HG02885 (cell line): ENCODE measurements around the gene PRSS27.

Experiments used
- ATAC-seq: cut with Tn5 transposase; IDR thresholded peaks from one replicate; pipeline ENCODE4 v1.9.1; 2021; ENCODE audit warnings: mild to moderate bottlenecking; ENCODE audit not compliant: unreplicated experiment, poor library complexity

Gene PRSS27

DNA sequence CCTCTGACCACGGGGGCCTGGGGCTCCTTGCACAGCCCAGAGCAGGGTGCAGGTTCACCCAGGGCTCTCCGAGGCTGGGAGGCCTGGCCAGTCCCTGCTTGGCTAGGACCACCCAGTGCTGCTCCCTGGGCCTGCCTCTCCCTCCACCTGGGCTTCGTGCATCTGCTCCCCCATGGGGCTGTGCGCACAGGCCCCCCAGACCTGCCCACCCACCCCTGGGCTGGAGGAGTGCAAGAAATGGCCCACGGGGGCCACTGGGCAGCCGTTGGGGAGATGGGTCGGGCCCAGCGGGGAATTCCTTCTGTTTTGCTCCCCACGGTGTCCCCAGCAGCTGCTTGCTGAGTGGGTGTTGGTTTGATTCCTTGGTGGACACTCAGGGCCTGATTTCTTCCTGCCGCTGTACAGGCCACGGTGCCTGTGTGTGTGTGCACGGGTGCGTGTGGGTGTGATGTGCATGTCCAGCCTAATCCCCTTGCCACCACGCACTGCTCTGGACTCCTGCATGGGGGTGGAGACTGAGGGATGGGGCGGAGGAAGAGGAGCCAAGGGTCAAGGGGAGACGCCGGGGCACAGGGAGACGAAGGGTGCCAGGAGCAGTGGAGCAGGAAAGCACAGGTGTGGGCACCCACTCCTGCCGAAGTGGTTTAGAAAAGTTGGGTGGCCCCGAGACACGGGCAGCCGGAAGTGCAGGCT is 8.5 kb downstream of the PRSS27 start:
- no peak for ATAC-seq

DNA sequence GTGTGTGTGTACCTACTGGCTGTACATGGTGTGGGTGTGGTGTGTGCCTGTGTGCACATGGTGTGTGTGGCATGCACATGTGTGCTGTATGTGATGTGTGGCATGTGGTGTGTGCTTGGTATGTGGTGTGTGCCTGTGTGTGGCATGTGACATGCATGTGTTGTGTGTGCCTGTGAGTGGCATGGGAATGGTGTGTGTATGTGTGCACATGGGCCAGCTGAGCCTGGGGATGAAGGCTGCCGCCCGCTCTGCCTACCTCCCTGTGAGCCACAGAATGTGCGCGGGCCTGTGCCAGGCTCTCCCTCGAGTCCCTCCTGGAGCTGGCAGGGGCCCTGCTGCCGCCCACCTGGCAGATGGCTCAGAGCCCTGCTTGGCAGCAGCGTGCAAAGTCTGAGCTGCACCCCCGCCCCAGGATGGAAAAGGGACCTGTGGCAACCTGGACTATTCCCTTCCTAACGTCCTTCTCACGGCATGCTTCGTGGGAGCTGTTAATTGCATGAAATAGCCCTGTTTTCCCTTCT is 9.3 kb downstream of the PRSS27 start:
- ATAC-seq = no peak

DNA sequence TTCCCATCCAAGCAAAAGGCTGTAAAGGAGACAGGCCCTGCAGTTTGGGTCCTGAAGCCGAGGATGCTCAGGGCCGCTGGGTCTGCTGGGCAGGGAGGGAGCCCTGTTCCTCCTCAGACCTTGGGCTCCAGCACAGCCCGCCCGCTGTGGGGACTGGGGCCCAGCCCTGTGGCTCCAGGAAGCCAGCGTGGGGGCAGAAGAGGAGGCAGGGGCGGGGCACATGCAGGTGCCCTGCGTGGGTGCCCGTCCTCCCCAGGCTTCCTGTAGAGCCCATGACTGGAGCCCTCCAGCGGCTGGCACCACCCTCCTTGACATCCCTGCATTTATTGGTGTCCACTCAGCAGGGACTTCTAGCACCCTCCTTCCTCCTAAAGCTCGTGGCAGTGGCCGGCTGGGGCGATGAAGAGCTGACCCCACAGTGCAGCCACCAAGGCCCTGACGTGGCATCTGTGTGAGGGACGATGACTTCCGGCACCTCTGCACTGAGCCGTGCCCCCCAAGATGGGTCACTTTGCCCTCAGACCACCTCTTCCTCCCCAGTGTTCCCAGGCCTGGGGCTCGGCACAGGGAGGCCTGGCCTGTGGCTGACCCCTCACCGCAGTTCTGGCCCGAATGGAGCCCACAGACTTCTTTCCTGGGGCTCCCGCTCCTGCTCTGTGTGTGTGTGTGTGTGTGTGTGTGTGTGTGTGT is 9.9 kb downstream of the PRSS27 start:
- no peak for ATAC-seq

DNA sequence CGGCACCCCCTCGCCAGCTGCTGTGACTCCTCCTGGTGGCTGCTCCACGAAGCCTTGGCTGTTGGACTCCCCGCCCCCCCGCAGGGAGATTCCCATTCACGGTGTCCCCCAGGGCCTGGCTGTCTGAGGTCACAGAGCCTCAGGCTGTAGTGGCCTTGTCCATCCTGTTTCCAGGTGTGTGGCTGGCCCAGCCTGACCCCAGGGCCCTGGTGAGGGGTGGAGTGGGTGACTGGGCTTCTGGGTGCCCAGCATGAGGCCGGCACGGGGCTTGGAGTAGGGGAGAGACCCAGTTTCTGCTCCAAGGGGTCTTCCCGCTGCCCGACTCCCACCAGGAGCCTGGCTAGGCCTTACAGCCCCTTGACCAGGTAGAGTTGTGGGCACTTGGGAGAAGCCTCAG is 10.4 kb downstream of the PRSS27 start:
- ATAC-seq = no peak

DNA sequence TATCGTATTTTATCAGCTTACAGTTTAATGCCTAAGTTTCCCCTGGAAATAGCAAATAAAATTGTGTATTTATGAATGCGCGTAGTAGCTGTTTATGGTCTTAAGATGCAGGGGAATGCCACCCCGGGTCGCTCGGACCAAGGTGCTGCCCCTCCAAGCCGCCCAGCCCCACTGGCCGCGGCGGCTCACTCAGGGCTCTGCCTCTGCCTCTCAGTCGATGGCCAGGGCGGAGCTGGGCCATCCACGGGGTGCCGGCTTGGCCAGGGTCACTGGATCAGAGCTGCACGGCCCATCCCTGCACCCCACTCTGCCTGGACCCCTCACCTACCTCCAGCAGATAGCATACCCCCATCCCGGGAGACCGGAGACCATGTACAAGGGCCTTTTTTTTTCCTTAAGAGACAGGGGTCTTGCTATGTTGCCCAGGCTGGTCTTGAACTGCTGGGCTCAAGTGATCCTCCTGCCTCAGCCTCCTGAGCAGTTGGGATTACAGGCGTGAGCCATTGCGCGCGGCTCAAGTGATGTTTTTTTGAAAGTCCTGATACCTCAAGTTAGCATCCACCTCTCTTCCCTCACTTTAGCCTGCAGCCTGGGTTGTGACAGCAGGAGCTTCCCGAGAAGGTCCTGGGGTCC is 11.0 kb downstream of the PRSS27 start:
- ATAC-seq = no peak

DNA sequence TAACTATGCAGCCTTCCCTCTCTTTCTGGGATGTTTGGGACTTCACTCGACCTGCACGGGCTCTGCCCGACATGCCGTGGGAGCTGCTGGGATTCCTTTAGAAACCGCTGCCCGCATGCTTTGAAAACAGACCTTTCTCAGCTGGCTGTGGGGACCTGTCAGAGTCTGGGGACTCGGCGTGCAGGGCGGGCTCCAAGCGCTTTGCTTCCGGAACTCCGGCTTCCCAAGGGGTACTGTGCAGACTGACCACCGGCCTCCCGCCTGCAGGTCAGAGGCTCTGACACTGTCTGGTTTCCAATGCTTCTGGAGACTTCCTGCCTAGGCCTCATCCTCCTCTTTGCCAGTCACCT is 11.8 kb downstream of the PRSS27 start:
- no peak for ATAC-seq

DNA sequence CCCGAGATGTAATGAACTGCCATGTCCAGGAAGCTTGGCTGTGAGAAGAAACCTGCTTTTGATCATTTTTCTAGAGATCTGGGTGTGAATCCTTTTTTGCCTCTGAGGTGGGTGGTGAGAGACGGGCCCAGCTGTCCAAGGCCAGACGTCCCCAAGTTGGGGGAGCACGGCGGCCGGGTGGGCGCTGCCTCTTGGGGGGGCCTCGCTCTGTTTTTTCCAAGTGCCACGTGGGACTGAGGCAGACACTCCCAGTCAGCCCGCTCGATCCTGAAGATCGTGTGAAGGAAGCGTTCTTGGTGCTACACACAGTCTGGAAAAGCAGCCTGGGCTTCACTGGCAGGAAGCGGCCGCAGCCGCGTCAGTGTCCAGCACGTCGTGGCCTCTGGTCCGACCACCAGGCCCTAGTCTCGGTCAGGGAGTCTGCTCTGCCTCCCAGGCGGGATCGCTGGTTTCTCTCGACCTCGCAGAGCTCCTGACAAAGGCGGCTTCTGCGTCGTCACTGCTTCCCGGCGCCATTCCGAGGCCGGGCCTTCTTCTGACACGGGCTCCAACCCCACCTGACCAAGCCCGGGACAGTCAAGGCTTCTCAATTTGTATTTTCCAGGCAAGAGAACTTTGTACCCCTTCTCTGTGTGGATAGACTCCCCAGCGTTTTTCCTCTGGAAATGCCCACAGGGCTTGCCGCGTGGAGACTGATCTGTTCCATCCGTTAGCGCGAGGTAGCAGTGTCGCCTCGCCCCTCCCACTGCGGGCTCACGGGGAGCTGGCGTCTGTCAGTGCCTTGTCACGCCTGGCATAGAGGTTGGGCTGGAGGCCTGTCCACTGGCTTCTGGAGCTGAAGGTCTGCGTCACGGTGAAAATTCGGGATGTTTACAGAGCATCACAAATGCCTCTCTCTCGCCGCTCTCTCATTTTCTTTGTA is 12.4 kb downstream of the PRSS27 start:
- ATAC-seq = no peak

DNA sequence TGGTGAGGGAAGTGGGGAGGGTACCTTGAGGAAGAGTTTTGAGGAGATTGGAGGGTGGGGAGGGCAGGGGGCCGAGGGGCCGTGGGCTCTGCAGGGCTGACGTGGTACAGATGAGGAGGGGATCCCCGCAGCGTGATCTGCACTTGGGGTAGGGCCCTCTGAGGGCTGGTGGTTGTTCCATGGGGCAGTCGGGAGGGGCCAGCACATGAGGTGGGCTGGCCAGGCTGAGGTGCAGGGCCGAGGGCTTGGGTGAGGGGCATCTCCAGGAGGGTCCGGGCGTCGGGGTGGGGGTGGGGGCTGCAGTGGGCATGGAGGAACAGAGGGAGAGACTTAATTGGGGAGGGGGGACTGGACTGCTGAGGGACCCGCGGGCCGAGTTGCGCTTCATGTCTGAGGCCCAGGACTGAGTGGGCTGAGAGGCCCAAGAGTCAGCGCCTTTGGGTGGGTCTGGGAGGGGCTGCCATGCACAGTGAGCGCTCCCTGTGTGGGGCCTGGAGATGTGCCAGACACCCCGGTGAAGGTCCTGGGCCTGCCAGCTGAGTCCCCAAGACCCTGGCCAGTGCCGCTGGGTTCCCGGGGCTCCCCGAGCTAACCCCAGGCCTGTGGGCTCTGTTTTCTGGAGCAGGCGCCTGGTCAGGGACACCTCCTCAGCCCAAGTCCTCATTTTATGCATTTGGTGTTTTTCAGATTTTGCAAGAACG is 13.3 kb downstream of the PRSS27 start:
- no peak for ATAC-seq

DNA sequence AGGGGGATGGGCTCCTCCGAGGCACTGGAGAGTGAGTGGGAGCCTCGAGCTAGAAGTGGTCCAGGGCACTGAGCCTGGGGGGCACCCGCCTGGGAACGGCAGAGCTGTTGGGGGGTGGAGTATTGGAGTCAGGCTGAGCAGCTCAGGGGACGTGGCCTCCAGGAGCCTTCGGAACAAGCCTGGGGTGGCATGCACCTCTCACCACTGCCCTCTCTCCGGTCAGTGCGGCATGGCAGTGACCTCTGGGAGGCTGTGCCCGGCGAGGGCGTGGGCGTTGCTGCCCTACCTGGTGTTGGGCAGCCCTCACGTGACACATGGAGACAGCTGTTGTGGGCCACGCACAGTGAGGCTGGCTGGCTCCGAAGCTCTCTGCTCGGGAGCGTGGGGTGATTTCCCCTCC is 13.9 kb downstream of the PRSS27 start:
- ATAC-seq = no peak

DNA sequence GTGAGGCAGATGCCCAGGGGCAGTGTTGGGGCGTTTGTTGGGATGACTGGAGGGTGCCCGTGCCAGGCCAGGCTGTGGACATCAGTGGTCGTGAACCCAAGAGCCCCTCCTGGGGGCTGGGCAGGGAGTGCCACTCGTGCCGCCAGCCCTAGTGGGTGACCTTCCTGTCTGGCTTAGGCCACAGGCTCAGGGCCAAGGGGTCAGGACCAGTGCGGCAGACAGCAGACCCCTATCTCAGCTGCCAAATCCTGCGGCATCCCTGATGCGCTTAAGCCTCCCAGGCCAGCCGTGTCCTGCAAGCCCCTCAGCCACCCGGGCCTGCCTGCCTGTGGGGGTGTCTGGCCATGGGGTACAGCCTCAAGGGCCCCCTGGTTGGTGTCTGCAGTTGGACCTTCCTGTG is 14.7 kb downstream of the PRSS27 start:
- ATAC-seq = no peak

DNA sequence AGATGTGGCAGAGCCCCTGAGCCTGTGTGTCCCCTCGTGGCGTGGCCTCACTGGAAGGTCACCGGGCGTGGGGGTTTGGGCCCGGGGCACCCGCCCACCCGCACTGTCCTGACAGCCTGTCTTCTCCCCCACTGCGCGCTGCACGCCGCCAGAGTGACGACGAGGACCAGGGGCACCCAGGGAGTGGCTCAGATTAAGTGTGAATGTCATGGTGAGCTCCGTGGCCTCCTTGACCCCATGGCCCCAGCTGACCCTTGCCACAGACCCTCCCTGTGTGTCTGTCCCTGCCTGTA is 15.1 kb downstream of the PRSS27 start:
- ATAC-seq = no peak

DNA sequence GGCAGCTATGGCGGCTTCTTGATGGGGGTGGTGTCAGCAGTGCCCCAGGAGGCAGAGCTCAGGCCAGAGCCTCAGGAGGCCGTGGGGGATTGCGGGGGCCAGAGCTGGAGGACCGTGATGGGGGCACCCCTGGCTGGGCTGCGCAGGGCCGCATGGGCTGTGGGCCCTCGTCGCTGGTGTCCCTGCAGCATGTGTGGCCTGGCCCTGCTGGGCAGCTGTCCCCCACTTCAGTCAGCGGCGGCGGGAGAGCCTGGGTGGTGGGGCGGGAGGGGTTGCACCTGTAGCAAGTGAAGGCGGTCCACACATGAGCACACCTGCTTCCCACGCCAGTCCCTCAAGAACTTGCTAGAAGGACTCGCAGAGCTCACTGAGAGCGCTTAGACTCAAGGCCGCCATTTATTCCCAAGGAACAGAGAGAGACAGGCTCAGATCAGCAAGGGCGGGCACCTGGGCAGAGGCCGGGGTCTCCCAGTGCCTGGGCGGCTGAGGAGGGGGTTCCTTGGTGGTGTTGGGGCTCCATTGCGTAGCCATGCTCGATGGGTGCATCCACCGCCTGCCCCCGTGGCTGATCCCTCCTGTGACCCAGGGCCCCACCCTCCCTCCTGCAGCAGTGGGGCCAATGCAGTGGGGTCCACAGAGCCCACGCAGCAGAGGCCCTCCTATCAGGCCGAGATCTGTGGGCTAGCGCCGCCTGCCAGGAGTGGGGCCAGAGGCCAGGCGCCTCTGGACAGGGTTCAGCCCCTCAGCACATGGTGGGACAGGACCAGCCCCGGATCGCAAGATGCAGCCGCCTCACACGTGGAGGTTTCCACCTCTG is 15.7 kb downstream of the PRSS27 start:
- ATAC-seq = no peak

DNA sequence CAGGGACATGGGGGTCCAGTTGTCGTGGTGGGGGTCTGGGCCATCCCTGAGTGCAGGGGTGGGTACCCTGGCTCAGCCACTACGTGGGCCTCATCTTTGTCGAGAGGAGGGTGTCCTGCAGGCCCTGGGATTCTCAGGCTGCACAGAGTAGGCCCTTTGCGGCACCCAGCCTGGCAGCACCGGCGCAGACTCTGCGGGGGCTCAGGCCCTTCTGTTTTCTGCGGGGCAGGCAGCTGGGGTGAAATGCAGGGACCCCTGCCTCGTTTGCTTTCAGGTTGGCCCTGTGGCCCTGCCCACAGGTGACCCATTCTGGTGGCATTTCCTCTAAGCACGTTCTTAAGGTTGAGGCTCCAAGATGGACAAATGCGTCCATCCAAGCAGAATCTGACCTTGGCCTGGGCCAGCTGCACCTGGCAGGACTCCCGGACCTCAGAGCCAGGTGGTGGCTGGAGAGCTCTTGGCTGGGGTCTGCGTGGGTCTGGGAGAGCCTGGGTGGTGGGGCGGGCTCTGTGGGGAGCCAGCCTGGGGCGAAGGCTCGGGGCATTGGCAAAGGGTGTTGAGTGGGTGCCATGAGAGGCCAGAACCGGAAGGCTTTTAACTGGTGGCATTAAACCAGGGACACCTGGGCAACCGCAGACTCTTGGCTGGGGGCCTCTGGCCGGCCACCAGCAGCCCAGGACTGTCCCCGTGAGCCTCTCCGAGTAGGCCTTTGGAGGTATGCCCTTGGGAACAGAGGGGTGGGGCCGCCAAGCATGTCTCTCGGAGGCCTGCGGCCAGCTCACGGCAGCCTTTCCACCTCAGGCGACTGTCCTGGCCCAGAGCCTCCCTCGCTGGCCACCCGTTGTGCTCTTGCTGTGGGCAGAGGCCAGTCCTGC is 16.9 kb downstream of the PRSS27 start:
- no peak for ATAC-seq

DNA sequence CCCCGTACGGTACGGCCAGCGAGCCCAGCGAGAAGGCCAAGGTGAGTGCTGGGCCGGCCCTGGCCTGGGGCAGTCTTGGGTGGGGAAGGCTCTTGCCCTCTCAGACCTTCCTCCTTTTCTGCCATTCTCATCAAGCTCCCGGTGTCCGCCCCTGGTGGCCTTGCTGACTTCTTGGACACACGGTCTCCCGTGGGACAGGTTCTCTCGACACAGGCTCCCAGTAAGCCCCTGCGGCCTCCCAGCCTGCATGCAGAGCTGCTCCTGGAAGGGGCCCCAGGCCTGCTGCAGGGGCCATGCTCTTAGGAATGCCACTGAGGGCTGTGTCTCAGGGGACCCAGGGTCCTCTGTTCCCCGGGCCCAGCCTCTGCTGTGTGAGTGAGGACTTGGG is 17.6 kb downstream of the PRSS27 start:
- ATAC-seq = no peak

DNA sequence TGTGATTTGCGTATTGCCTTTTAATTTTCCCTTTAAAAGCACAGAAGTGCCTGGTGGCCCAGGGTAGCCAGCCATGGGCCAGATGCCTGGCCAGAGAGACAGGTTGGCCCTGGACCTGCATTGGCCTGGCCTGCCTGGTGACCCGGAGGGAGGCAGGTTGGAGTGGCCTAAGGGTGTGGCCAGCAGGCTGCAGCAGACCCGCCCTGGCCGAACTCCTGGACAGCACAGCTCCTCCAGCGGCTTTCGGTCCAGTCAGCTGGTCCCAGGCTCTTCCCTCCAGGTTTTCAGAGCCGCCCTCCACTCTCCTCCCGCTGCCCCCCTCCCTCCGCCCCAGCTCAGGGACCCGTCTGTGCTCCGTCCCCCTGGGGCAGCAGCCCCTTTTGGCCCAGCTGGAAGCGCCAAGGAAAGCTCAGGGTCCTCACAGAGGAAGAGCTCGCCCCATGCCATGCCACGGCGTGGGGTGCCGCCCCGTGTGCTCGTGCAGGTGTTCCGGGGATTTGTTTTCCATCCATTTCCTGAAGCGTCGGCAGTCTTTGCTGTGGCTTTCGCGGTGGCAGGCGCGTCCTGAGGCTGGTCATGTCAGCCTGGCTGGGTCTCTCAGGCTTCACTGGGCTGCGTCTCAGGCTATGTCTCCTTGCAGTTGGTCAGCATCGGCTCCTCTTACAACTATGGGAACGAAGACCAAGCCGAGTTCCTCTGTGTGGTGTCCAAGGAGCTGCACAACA is 18.1 kb downstream of the PRSS27 start:
- no peak for ATAC-seq

DNA sequence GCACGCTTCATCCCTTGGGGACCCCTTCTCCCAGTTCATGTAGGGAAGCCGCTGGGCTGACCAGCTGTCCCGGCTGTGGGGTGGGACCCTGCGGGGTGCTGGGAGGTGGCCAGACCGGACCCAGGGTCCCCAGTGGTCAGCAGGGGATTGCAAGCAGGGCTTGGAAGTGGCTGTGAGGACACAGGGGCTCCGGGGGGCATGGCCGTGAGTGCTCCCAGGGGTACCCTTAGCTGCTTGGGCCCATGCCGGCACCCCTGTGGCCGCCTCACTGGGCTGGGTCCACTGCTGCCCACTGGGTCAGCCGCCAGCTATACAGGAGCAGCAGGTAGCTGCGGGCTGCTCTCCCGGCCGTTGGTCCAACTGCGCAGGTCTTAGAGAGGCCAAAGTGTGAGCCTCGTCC is 18.8 kb downstream of the PRSS27 start:
- ATAC-seq = no peak

DNA sequence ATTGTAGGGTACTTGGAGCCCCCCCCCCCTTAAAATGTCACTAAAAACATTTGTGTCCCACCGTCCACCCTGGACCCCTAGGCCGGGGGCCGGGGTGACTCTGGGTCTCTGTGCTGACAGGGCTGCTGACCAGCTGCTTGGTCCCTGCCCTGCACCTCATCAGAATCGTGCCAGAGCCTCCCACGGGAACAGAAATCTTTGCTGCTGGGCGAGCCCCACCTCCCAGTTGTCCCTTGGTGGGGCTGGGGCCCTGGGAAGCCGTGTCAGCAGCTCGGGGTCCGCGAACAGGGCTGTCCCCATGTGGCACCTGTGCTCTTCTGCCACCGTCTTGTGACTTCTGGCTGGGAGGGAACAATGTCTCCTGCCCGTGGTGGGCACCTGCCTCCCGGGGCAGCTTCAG is 19.2 kb downstream of the PRSS27 start:
- no peak for ATAC-seq
